Adrenal gland (tissue), 5 donors: ENCODE data around the gene TOGARAM2.

Experiments
- CTCF ChIP-seq, 6 experiments: fragments of 450-650 bp in 4 of 6; fragments of 200-600 bp in 2 of 6; sonication (generic) in 1 of 6; IDR thresholded peaks; 1 replicate in 5 of 6; 2 replicates in 1 of 6; pipeline versions ENCODE4 v1.5.1 to v1.8.0; 2016 to 2021; ENCODE audit warnings: antibody characterized with exemption in 6 of 6, mild to moderate bottlenecking in 2 of 6, moderate library complexity in 1 of 6
- POLR2A ChIP-seq, 2 donors: fragments of 450-650 bp; IDR thresholded peaks; one replicate each; pipeline ENCODE4 v1.6.1; 2017; ENCODE audit warnings: antibody characterized with exemption in 2 of 2, mild to moderate bottlenecking in 2 of 2, moderate library complexity in 1 of 2
- donor health status: DM: no; HTN: no; CAD: no.

DNA sequence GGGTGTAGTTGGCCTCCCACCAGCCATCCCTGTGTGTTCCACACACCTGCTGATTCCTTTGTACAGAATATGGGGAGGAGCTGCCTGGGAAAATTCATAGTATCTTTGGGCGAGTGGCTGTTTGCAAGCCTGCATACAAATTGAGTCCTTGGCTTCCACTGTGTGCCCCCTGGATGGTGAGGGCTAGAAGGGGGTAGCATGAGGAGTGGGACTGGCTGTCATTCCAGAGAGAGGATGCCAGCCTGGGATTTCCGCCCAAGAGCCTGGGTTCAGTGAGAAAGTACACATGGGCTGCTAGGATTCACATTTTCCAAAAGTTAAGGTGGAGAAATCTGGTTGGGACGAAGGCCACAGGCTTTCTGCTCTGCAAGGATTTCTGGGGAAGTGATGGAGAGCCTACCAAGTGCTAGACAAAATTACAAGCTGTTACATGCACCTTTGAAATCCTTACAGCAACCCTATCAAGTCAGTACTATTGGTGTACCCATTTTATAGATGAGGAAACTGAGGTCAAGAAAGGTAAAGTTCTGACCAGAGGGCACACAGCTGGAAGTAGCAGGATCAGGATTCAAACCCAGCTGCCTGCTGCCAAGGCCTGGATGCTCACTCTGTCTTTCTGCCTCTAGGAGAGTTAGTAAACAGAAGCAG, 606 bp upstream of the TOGARAM2 start:
- TF ChIP-seq CTCF (IDR thresholded peaks at IDR 0.05) (no peak), POLR2A (IDR thresholded peaks at IDR 0.05) (no peak)
